Large intestine (tissue), 3 donors: Measurements from ENCODE around the gene ARSK. TPM values are rescaled to one million over a fixed set of nuclear protein-coding genes. Genes with fewer than 3 reads are reported as not detected.
"Not testable (repeated sequence)": the region's sequence is repeated elsewhere in the genome, so short reads cannot be mapped to it uniquely, and the experiment has no call there.

ENCODE experiments used
- DNase-seq, 2 donors: peaks; one replicate each; pipeline versions ENCODE4 v3.0.0 to v3.0.0-alpha.2; 2013
- H3K27ac ChIP-seq: one replicate; pipeline ENCODE4 v1.5.1; 2013; ENCODE audit warnings: low read length
- H3K27me3 ChIP-seq: 2 replicates; pipeline ENCODE4 v1.6.1; 2013; ENCODE audit warnings: low read length; ENCODE audit not compliant: control insufficient read depth, insufficient read depth
- H3K36me3 ChIP-seq: 2 replicates; pipeline ENCODE4 v1.6.1; 2013; ENCODE audit warnings: low read length; ENCODE audit not compliant: control insufficient read depth, insufficient read depth
- H3K4me1 ChIP-seq: one replicate; pipeline ENCODE4 v1.6.1; 2013; ENCODE audit warnings: low read length; ENCODE audit not compliant: control insufficient read depth, insufficient read depth
- H3K4me3 ChIP-seq: one replicate; pipeline ENCODE4 v1.5.1; 2013; ENCODE audit warnings: low read length
- H3K9me3 ChIP-seq: one replicate; pipeline ENCODE4 v1.6.1; 2013; ENCODE audit warnings: mild to moderate bottlenecking, low read depth, low read length, moderate library complexity; ENCODE audit not compliant: control insufficient read depth
- whole genome bisulfite sequencing: methylation state at CpG from one replicate; pipeline ENCODE4 v1.1.5; 2013; ENCODE audit warnings: low lambda C conversion rate; ENCODE audit not compliant: insufficient coverage; 5-methylcytosine and 5-hydroxymethylcytosine counted together
- polyA plus RNA-seq: library from polyadenylated mRNA; unstranded; fragments of 120-200 nt; gene quantifications from one replicate; pipeline ENCODE4 v1.2.1, GENCODE V29; 2013

Gene ARSK
- polyA plus RNA-seq, 1 donor = 7.9 TPM

DNA sequence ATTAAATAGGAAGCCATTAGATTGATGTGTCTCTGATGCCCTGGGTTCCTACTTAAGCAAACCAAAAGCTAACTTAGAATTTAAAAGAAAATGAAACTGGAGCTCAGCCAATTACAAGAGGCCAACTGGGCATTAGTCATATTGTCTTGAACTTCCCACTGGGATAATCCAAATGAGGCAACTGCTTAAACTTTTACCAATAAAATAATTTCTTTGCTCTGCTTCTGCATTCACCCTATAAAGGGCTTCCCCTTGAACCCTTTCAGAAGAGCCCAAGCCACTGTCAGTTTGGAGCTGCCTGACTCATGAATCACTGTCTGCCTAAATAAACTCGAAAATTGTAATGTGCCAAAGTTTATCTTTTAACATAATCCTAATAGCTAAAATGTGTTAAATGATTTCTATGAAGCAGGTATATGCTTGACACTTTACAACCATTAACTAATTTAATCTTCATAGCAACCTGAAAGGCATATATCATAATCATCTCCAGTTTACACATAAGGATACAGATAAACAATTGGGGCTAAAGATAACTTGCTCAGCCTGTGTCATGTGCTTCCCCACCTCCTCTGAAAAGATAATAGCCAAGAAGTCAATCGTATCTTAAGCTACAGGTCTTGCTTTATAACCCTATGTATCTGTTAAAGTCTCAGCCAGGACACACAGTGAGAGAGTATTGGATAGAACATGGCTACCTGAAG lies 76.5 kb downstream of the ARSK start:
- 33% methylated on average over 1 of the region's 2 CpGs for WGBS
- DNase-seq = peak in 1 of 2 donors; percentile 58
- peak overlapping the region; percentile 88 for H3K27ac ChIP-seq
- no peak overlapping the region for H3K4me3 ChIP-seq
- H3K4me1 ChIP-seq = peaks cover 31% of the 10 kb centered on the region
- H3K27me3 ChIP-seq = no peaks in the 10 kb centered on the region
- H3K36me3 ChIP-seq = no peaks in the 10 kb centered on the region
- no peaks in the 10 kb centered on the region for H3K9me3 ChIP-seq

GRCh38 chr5:95631991-95632675 lies 77.2 kb downstream of the ARSK start:
- peak overlapping the region; percentile 88 for H3K27ac ChIP-seq
- peak; percentile 87 to 92 for DNase-seq

DNA sequence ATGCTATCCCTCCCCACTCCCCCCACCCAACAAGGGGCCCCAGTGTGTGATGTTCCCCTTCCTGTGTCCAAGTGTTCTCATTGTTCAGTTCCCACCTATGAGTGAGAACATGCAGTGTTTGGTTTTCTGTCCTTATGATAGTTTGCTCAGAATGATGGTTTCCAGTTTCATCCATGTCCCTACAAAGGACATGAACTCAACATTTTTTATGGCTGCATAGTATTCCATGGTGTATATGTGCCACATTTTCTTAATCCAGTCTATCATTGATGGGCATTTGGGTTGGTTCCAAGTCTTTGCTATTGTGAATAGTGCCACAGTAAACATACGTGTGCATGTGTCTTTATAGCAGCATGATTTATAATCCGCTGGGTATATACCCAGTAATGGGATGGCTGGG lies 78.0 kb downstream of the ARSK start:
- not testable (repeated sequence) for H3K9me3 ChIP-seq, H3K27me3 ChIP-seq, H3K36me3 ChIP-seq, H3K4me3 ChIP-seq, DNase-seq
- WGBS = no CpG with 5 or more reads among the region's 2 CpGs
- H3K27ac ChIP-seq = peak overlapping the region; percentile 88
- H3K4me1 ChIP-seq = peaks cover 27% of the 10 kb centered on the region

More at GRCh38 chr5:95631991-95632675, 77.2 kb downstream of the ARSK start:
- peaks cover 31% of the 10 kb centered on the region for H3K4me1 ChIP-seq
- H3K9me3 ChIP-seq = no peaks in the 10 kb centered on the region
- H3K4me3 ChIP-seq = no peak overlapping the region
- no peaks in the 10 kb centered on the region for H3K27me3 ChIP-seq
- H3K36me3 ChIP-seq = no peaks in the 10 kb centered on the region
- 38% methylated on average over 2 of the region's 4 CpGs for WGBS

GRCh38 chr5:95633671-95634070 lies 78.8 kb downstream of the ARSK start:
- no peak for DNase-seq
- Histone ChIP-seq H3K9me3 (no peaks in the 10 kb centered on the region), H3K27me3 (no peaks in the 10 kb centered on the region), H3K4me1 (peaks cover 19% of the 10 kb centered on the region), H3K27ac (no peak overlapping the region), H3K4me3 (no peak overlapping the region), H3K36me3 (no peaks in the 10 kb centered on the region)
- 94% methylated on average over 2 of the region's 3 CpGs for WGBS

DNA sequence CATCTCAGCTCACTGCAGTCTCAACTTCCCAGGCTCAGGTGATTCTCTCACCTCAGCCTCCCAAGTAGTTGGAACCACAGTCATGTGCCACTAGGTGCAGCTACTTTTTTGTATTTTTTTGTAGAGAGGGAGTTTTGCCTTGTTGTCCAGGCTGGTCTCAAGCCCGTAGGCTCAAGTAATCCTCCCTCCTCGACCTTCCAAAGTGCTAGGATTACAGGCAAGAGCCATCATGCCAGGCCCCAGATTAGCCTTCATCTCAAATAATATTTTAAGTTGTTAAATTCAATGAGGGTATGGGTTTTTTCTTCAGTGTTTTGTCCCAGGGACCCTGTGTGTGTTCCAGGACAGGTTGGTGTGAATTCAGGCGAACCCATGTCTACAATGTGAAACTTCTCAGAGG lies 79.2 kb downstream of the ARSK start:
- Histone ChIP-seq H3K27ac (no peak overlapping the region), H3K27me3 (no peaks in the 10 kb centered on the region), H3K4me3 (no peak overlapping the region), H3K4me1 (peaks cover 15% of the 10 kb centered on the region), H3K9me3 (no peaks in the 10 kb centered on the region), H3K36me3 (no peaks in the 10 kb centered on the region)
- no CpG with 5 or more reads among the region's 3 CpGs for WGBS
- DNase-seq = no peak

GRCh38 chr5:95638632-95639031 lies 83.7 kb downstream of the ARSK start:
- Histone ChIP-seq H3K36me3 (no peaks in the 10 kb centered on the region), H3K4me3 (no peak overlapping the region), H3K27ac (no peak overlapping the region), H3K4me1 (peaks cover 22% of the 10 kb centered on the region), H3K27me3 (no peaks in the 10 kb centered on the region), H3K9me3 (no peaks in the 10 kb centered on the region)
- DNase-seq = no peak
- no CpG with 5 or more reads among the region's 3 CpGs for WGBS

GRCh38 chr5:95641741-95642220 lies 86.9 kb downstream of the ARSK start:
- Histone ChIP-seq H3K27me3 (no peaks in the 10 kb centered on the region), H3K9me3 (peaks cover 3% of the 10 kb centered on the region), H3K27ac (peak overlapping the region; percentile 79), H3K4me1 (peaks cover 22% of the 10 kb centered on the region), H3K36me3 (no peaks in the 10 kb centered on the region), H3K4me3 (no peak overlapping the region)
- no CpG with 5 or more reads among the region's 5 CpGs for WGBS
- peak in 1 of 2 donors; percentile 78 for DNase-seq

- Histone ChIP-seq H3K9me3 (peaks cover 3% of the 10 kb centered on the region), H3K4me1 (peaks cover 27% of the 10 kb centered on the region), H3K4me3 (no peak overlapping the region), H3K36me3 (no peaks in the 10 kb centered on the region), H3K27me3 (no peaks in the 10 kb centered on the region), H3K27ac (no peak overlapping the region)
- whole genome bisulfite sequencing = 100% methylated on average over 2 of the region's 7 CpGs
- DNase-seq = no peak
Measured at GRCh38 chr5:95643152-95643551, 88.3 kb downstream of the ARSK start.

GRCh38 chr5:95644351-95645042 lies 89.6 kb downstream of the ARSK start:
- DNase-seq = peak in 1 of 2 donors; percentile 62
- Histone ChIP-seq H3K4me3 (no peak overlapping the region), H3K36me3 (no peaks in the 10 kb centered on the region), H3K27me3 (no peaks in the 10 kb centered on the region), H3K9me3 (peaks cover 3% of the 10 kb centered on the region), H3K27ac (no peak overlapping the region), H3K4me1 (peaks cover 27% of the 10 kb centered on the region)
- 8% methylated on average over 2 of the region's 4 CpGs for WGBS

DNA sequence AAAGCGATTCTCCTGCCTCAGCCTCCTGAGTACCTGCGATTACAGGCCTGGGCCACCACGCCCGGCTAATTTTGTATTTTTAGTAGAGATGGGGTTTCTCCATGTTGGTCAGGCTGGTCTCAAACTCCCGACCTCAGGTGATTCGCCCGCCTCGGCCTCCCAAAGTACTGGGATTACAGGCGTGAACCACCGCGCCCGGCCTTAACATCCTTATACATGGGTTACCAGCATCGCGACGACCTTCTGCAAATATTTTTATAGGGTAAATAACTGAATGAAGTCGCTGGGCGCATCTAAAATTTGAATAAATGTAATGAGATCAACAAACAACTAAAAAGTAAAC lies 91.3 kb downstream of the ARSK start:
- WGBS = no CpG with 5 or more reads among the region's 17 CpGs
- not testable (repeated sequence) for H3K27me3 ChIP-seq, H3K36me3 ChIP-seq, DNase-seq, H3K9me3 ChIP-seq
- Histone ChIP-seq H3K4me1 (peaks cover 21% of the 10 kb centered on the region), H3K27ac (peak overlapping the region; percentile 84), H3K4me3 (peak overlapping the region; percentile 58)
